SK-N-SH (cell line): Measurements from ENCODE around the gene IQGAP2. TPM values are rescaled to one million over a fixed set of nuclear protein-coding genes. Genes with fewer than 3 reads are reported as not detected.

Experiments used
- CTCF ChIA-PET: fragments of 300-600, 350-600 bp; formaldehyde crosslinking; extraction: SDS; loops from one replicate; lab custom pipeline; 2021; lab: Yijun Ruan, JAX
- POLR2A ChIA-PET: fragments of 350-600 bp; sonication (Branson Sonifier 250); formaldehyde crosslinking; extraction: SDS; loops from one replicate; lab custom pipeline; 2020; ENCODE audit warnings: antibody characterized with exemption, inconsistent platforms; lab: Yijun Ruan, JAX
- DNase-seq: peaks from one replicate; pipeline ENCODE4 v3.0.0; 2012
- H2AFZ ChIP-seq: fragments of 200-600 bp; sonication (generic); 2 replicates; pipeline ENCODE4 v1.8.1; 2016; ENCODE audit warnings: antibody characterized with exemption, mild to moderate bottlenecking, low read depth
- H3F3A ChIP-seq: fragments of 200-600 bp; sonication (generic); replicated peaks from 2 replicates; pipeline ENCODE3; 2016; ENCODE audit warnings: antibody characterized with exemption, mild to moderate bottlenecking; ENCODE audit not compliant: insufficient read depth
- H3K27ac ChIP-seq, 2 experiments: fragments of 200-500 bp in 1 of 2; fragments of 200-600 bp in 1 of 2; sonication (Bioruptor generic) in 1 of 2; sonication (generic), shearing (Covaris generic) in 1 of 2; 2 replicates each; pipeline versions ENCODE4 v1.5.1 to v1.6.1; 2014 to 2016; ENCODE audit warnings: low read depth in 2 of 2, inconsistent platforms in 1 of 2, low read length in 1 of 2, mild to moderate bottlenecking in 1 of 2, mixed read lengths in 1 of 2
- H3K27me3 ChIP-seq: fragments of 200-600 bp; sonication (generic), shearing (Covaris generic); 2 replicates; pipeline ENCODE4 v1.6.1; 2016; ENCODE audit warnings: mixed run types; ENCODE audit not compliant: insufficient read depth
- H3K36me3 ChIP-seq, 2 experiments: fragments of 200-500 bp in 1 of 2; fragments of 200-600 bp in 1 of 2; sonication (Bioruptor generic) in 1 of 2; sonication (generic) in 1 of 2; replicated peaks in 1 of 2; 2 replicates each; pipeline versions ENCODE3 to v1.5.1; 2014 to 2016; ENCODE audit warnings: low read length in 1 of 2, mild to moderate bottlenecking in 1 of 2; ENCODE audit not compliant: insufficient read depth in 2 of 2, control insufficient read depth in 1 of 2
- H3K4me1 ChIP-seq, 2 experiments: fragments of 200-500 bp in 1 of 2; fragments of 200-600 bp in 1 of 2; sonication (Bioruptor generic) in 1 of 2; sonication (generic), shearing (Covaris generic) in 1 of 2; 2 replicates each; pipeline versions ENCODE4 v1.5.1 to v1.6.1; 2014 to 2016; ENCODE audit warnings: low read depth in 1 of 2, low read length in 1 of 2, mixed run types in 1 of 2; ENCODE audit not compliant: insufficient read depth in 2 of 2, control insufficient read depth in 1 of 2
- H3K4me2 ChIP-seq: fragments of 200-600 bp; sonication (generic), shearing (Covaris generic); 2 replicates; pipeline ENCODE4 v1.6.1; 2017; ENCODE audit warnings: mixed run types
- H3K4me3 ChIP-seq, 2 experiments: fragments of 200-500 bp in 1 of 2; fragments of 200-600 bp in 1 of 2; sonication (Bioruptor generic) in 1 of 2; sonication (generic), shearing (Covaris generic) in 1 of 2; 2 replicates each; pipeline versions ENCODE4 v1.5.1 to v1.8.1; 2014 to 2016; ENCODE audit warnings: low read depth in 2 of 2, inconsistent platforms in 1 of 2, low read length in 1 of 2, mild to moderate bottlenecking in 1 of 2, mixed read lengths in 1 of 2, moderate library complexity in 1 of 2
- H3K79me2 ChIP-seq: fragments of 200-600 bp; sonication (generic); 2 replicates; pipeline ENCODE4 v1.8.1; 2017; ENCODE audit warnings: mild to moderate bottlenecking; ENCODE audit not compliant: insufficient read depth
- H3K9ac ChIP-seq: fragments of 200-600 bp; sonication (generic); 2 replicates; pipeline ENCODE4 v1.6.1; 2017; ENCODE audit warnings: mixed run types
- H3K9me2 ChIP-seq: fragments of 200-600 bp; sonication (generic); 2 replicates; pipeline ENCODE4 v1.6.1; 2017; ENCODE audit warnings: mixed run types
- H3K9me3 ChIP-seq: fragments of 200-600 bp; sonication (generic); 2 replicates; pipeline ENCODE4 v1.6.1; 2017; ENCODE audit warnings: mixed run types, mild to moderate bottlenecking, moderate library complexity
- H4K20me1 ChIP-seq: fragments of 200-600 bp; sonication (generic); 2 replicates; pipeline ENCODE4 v1.6.1; 2017; ENCODE audit warnings: mild to moderate bottlenecking, mixed run types; ENCODE audit not compliant: insufficient read depth
- FOXM1 ChIP-seq: IDR thresholded peaks from 2 replicates; pipeline ENCODE4 v1.4.0; 2012; ENCODE audit warnings: low read depth, mild to moderate bottlenecking
- GABPA ChIP-seq: IDR thresholded peaks from 2 replicates; pipeline ENCODE4 v1.4.0; 2012; ENCODE audit warnings: low read depth, mild to moderate bottlenecking
- JUND ChIP-seq: IDR thresholded peaks from 2 replicates; pipeline ENCODE4 v1.4.0; 2012
- MEF2A ChIP-seq: IDR thresholded peaks from 2 replicates; pipeline ENCODE4 v1.4.0; 2012; ENCODE audit warnings: low read depth, borderline replicate concordance
- NFIC ChIP-seq: IDR thresholded peaks from 2 replicates; pipeline ENCODE4 v1.4.0; 2012; ENCODE audit warnings: borderline replicate concordance
- RFX5 ChIP-seq: IDR thresholded peaks from 2 replicates; pipeline ENCODE4 v1.6.1; 2012; ENCODE audit warnings: mild to moderate bottlenecking, improper control_type of control experiment, low read length
- SIN3A ChIP-seq: IDR thresholded peaks from 2 replicates; pipeline ENCODE4 v1.6.1; 2012; ENCODE audit warnings: low read depth, mild to moderate bottlenecking, low read length, moderate library complexity, borderline replicate concordance
- TAF1 ChIP-seq: IDR thresholded peaks from 2 replicates; pipeline ENCODE4 v1.6.1; 2012; ENCODE audit warnings: low read depth, mild to moderate bottlenecking, low read length, moderate library complexity, borderline replicate concordance
- TCF12 ChIP-seq: IDR thresholded peaks from 2 replicates; pipeline ENCODE4 v1.4.0; 2012
- TEAD4 ChIP-seq: IDR thresholded peaks from 2 replicates; pipeline ENCODE4 v1.4.0; 2012; ENCODE audit warnings: mild to moderate bottlenecking, borderline replicate concordance; ENCODE audit not compliant: insufficient read depth
- YY1 ChIP-seq: IDR thresholded peaks from 2 replicates; pipeline ENCODE4 v1.4.0; 2012; ENCODE audit warnings: low read depth, mild to moderate bottlenecking
- WGBS: methylation state at CpG from one replicate; pipeline ENCODE4 v1.1.6; 2017; ENCODE audit warnings: low lambda C conversion rate; 5-methylcytosine and 5-hydroxymethylcytosine counted together
- polyA plus RNA-seq, 3 experiments: library from polyadenylated mRNA; depleted of rRNA; stranded (reverse); fragments of >200 nt; gene quantifications; 2 replicates each; pipeline ENCODE4 v1.2.3, GENCODE V29; 2012
- TF ChIP-seq, protein P1 (sequence below): IDR thresholded peaks from 2 replicates; pipeline ENCODE4 v1.4.0; 2012; ENCODE audit warnings: low read depth, borderline replicate concordance

The IQGAP2 gene
- polyA plus RNA-seq, 1 of the 3 experiments (the other 2 are of a cell fraction), result 2.1 TPM

DNA sequence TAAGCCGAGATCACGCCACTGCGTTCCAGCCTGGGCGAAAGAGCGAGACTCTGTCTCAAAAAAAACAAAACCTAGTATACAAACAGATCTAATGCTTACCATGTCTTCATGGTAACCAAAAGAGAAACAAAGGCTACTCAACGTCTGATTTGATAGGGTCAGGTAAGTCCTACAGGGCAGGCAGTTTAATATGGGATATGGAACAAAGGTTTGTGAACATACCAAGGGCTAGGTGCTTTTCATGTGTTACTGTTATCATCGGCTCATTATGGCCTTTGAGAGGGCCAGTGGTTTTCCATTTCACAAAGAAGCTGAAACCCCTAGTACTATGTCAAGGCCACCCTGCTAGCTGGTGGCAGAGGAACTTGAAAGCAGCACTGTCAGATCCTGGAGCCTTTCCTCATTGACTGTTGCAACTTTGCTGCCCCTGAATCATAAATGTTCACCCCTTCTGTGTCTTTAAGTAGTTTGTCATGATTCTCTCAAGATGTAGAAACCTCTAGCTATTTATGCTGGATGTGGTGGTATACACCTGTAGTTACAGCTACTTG is 5.1 kb downstream of the IQGAP2 start:
- H3K4me2 ChIP-seq, result no peak overlapping the region
- ChIA-PET POLR2A (no interaction called here), CTCF (interaction anchor here (1.0 to 1.8 kb wide), 3 partner anchors 135 to 366 kb away, joined by 3 to 5 read pairs (median 4); no protein-coding TSS in a partner anchor)
- peaks cover 17% of the 10 kb centered on the region for H3K27me3 ChIP-seq
- no peaks in the 10 kb centered on the region for H3K36me3 ChIP-seq
- TF ChIP-seq RFX5 (no peak), YY1 (no peak), TAF1 (no peak), NFIC (no peak), JUND (no peak), GABPA (no peak)
- TF ChIP-seq, protein P1, sequence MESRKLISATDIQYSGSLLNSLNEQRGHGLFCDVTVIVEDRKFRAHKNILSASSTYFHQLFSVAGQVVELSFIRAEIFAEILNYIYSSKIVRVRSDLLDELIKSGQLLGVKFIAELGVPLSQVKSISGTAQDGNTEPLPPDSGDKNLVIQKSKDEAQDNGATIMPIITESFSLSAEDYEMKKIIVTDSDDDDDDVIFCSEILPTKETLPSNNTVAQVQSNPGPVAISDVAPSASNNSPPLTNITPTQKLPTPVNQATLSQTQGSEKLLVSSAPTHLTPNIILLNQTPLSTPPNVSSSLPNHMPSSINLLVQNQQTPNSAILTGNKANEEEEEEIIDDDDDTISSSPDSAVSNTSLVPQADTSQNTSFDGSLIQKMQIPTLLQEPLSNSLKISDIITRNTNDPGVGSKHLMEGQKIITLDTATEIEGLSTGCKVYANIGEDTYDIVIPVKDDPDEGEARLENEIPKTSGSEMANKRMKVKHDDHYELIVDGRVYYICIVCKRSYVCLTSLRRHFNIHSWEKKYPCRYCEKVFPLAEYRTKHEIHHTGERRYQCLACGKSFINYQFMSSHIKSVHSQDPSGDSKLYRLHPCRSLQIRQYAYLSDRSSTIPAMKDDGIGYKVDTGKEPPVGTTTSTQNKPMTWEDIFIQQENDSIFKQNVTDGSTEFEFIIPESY, result no peak
- H3K79me2 ChIP-seq, result no peaks in the 10 kb centered on the region
- no peak for DNase-seq
- peaks cover 0 to 12% of the 10 kb centered on the region in 2 experiments; a peak in 1 of 4 replicates for H3K4me1 ChIP-seq
- 89% methylated on average over 7 of the region's 7 CpGs for whole genome bisulfite sequencing
- H4K20me1 ChIP-seq, result no peaks in the 10 kb centered on the region
- H3K9ac ChIP-seq, result no peak overlapping the region
- no peak overlapping the region for H3K27ac ChIP-seq
- no peaks in the 10 kb centered on the region for H3F3A ChIP-seq
- no peak overlapping the region for H3K4me3 ChIP-seq
- H2AFZ ChIP-seq, result no peak overlapping the region
- H3K9me3 ChIP-seq, result no peaks in the 10 kb centered on the region
- H3K9me2 ChIP-seq, result no peaks in the 10 kb centered on the region

DNA sequence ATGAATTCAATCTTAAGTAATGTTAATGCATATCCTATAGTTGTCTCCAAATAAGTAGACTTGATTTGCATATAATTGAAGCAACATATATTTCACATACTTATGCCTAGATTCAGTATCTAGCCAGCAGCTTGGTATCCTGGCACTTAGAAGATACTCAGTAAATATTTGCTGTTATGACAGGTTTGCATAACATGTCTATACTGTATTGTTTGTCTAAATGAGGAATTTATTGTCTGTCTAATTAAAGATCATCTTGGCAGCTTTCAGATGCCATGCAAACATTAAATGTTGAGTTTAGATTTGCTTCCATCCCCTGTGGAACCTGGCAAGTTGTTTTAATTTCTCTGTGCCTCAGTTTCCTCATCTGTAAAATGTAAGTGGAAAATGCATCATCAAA is 9.4 kb downstream of the IQGAP2 start:
- Histone ChIP-seq H3K9ac (no peak overlapping the region), H3K27me3 (no peaks in the 10 kb centered on the region; the same call in 1 of the 2 replicates), H3F3A (no peaks in the 10 kb centered on the region), H3K9me3 (no peaks in the 10 kb centered on the region), H3K79me2 (no peaks in the 10 kb centered on the region), H3K27ac (no peak overlapping the region), H4K20me1 (no peaks in the 10 kb centered on the region), H3K4me1 (peaks cover 0 to 3% of the 10 kb centered on the region in 2 experiments; a peak in 1 of 4 replicates), H3K4me2 (no peak overlapping the region), H3K36me3 (no peaks in the 10 kb centered on the region), H3K9me2 (no peaks in the 10 kb centered on the region), H3K4me3 (no peak overlapping the region), H2AFZ (no peak overlapping the region)
- no peak for DNase-seq
- no peak for TF ChIP-seq SIN3A
- TF ChIP-seq MEF2A, result no peak
- TF ChIP-seq NFIC, result no peak
- TF ChIP-seq FOXM1, result no peak
- POLR2A ChIA-PET, result no interaction called here
- CTCF ChIA-PET, result interaction anchor here (2.8 kb wide), 1 partner anchor 10 kb away, joined by 13 read pairs; the partner anchor contains the start of gene IQGAP2

DNA sequence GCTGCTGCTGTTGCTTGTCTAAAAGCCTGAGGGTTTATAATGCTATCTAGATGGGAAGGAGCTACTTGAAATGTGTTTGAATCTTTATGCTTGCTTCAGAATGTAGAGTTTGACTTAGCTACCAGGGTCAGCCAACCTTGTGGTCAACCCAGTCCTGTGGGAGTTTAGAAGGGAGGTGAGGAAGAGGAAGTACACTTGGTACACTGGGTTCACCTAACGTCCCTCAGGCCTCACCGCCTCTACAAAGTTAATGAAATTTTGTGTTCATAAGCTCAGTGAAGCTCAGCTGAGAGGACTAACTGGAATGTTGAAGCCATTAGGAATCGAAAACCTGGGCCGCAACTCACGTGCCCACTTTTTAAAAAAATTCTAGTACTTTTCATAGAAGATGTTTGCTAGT is 10.7 kb downstream of the IQGAP2 start:
- H4K20me1 ChIP-seq, result no peaks in the 10 kb centered on the region
- no peak for TF ChIP-seq TEAD4
- TF ChIP-seq TCF12, result no peak
- H2AFZ ChIP-seq, result no peak overlapping the region
- H3K4me3 ChIP-seq, result no peak overlapping the region
- ChIA-PET POLR2A (no interaction called here), CTCF (interaction anchor here (1.0 to 1.4 kb wide), 3 partner anchors 9 to 187 kb away, joined by 3 to 5 read pairs (median 4); partner anchors contain the start of gene IQGAP2)
- H3K9me2 ChIP-seq, result no peaks in the 10 kb centered on the region
- H3K4me1 ChIP-seq, result peaks cover 0 to 3% of the 10 kb centered on the region in 2 experiments; a peak in 1 of 4 replicates
- H3K9me3 ChIP-seq, result no peaks in the 10 kb centered on the region
- no peaks in the 10 kb centered on the region for H3F3A ChIP-seq
- H3K36me3 ChIP-seq, result no peaks in the 10 kb centered on the region
- no peak overlapping the region for H3K9ac ChIP-seq
- no peak for DNase-seq
- no peaks in the 10 kb centered on the region for H3K79me2 ChIP-seq
- 77% methylated on average over 5 of the region's 5 CpGs for WGBS
- no peak overlapping the region for H3K4me2 ChIP-seq
- no peak overlapping the region for H3K27ac ChIP-seq
- H3K27me3 ChIP-seq, result no peaks in the 10 kb centered on the region; the same call in 1 of the 2 replicates
